ENCODE results near the gene ZNF575.

The ZNF575 gene

DNA sequence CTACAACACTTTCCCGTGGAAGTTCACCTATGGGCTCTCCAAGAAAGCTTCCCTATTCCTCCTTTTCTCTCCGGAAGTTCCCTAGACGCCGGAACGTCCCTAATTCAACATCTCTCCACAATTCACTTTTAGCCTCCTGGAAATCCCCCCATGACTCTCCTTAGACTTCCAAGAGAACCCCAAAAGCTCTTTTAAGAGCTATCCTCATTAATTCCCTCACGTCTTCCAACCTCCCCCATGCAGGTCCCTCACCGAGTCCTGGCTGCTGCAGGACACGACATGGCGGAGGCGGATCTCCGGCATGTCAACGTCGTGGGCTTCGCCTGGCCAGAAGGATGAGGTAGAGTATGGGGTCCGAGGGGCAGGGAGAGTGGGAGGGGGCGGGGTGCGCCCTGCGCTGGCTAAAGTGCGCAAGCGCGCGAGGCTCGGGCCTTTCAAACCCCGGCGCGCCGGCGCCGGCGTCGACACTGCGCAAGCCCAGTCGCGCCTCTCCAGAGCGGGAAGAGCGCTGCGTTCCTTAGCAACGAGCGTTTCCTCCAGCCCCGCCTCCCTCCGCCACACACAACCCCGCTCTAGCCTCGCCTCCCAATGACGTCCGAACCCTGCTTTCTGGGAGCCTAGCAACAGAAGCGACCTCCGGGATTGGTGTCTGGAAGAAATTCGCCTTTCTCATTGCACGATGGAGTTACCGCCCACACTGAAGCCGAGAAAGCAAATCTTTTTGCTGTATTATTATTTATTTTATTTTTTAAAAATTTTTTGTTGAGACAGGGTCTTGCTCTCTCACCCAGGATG, 42.4 kb downstream of the ZNF575 start, which contains the start of the genes PINLYP and XRCC1:
TSS of gene PINLYP (plus strand) at position 646 of the 795 bp plus-strand sequence. CDS start 1,391 bp downstream, outside the sequence.
TSS of gene XRCC1 (minus strand) at position 372 of the 795 bp plus-strand sequence. CDS start at position 303, 69 bp downstream.
- peak; percentile 99 for DNase-seq

DNA sequence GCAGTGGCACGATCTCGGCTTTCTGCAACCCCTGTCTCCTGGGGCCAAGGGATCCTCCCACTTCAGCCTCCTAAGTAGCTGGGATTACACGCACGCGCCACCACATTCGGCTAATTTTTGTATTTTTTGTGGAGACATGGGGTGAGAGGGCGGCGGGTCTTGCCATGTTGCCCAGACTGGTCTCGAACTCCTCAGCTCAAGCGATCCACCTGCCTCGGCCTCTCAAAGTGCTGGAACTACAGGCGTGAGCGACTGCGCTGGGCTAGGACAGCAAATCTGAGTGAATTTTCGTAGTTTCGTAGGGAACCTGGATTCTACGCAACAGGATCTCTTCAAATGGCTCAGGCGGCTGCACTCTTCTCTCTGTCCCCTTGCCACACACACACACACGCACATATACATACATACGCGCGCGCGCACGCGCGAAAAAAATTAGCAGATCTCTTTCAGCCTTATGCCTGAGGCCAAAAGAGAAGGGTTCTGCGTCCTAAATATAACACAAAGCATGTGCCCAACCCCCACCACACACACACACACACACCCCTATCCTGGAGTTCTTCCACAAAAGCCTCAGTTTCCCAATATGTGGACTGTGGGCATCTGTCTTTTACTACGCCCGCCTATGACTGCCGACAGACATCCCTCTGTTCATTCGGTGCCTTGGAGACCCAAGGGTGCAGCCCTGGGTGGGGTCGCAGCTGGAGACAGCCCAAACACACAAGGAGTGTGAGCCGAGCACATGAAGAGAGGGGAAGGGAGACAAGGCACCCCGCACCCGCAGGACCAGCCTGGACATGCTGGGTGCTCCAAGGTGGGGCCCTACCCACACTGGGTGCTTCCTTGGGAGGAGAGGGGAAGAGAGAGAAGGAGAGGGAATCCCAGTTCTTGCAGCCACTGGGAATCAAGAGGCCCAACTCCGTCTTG, 43.2 kb downstream of the ZNF575 start:
- DNase-seq, result no peak

DNA sequence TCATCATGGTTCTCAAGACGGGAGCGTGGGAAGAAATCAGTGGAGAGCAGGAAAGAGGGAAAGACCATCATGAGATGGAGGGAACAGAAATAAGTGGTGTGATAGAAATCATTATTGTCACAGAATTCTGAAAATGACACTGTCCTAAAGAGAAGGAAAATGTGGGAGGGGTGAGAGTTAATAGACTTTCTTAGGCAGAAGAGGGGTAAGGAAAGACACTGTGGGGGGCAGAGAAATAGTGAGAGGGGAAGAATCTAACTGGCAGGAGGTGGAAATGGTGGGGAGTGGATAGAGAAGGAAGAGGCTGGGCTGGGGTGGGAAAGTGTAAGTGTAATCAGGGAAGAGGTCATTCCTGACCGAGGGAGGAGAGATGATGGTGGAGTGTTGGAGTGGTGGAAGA, 45.8 kb downstream of the ZNF575 start:
- DNase-seq, result no peak

DNA sequence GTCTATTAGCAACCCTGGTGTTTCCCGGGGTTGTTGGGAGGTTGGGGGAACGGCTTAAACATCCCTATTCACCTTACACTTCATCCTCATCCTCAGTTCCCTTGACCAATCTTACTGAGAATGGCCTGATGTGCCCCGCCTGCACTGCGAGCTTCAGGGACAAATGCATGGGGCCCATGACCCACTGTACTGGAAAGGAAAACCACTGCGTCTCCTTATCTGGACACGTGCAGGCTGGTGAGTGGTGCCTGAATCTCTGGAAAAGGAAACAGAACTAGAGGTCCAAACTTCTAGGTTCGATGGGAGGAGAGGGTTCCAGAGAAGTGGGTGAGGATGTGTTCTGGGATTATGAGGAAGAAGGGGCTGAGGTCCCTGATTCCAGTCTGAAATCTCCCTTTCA, 48.5 kb downstream of the ZNF575 start:
- DNase-seq, result no peak

DNA sequence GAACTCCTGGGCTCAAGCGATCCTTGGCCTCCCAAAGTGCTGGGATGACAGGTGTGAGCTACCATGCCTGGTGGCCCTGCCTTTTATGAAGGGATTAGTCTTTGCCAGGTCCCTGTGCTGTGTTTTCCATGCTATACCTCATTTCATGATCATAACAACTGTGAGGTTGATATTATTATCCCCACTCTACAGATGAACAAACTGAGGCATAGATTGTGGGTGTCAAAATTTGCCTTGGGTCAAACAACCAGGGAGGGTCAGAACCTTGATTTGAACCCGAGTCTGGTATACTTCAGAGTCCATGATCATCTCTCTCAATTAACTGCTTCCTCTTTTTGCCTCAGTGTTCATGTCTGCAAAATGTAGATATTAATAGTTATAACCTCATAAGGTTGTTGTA, 49.5 kb downstream of the ZNF575 start:
- DNase-seq, result no peak

DNA sequence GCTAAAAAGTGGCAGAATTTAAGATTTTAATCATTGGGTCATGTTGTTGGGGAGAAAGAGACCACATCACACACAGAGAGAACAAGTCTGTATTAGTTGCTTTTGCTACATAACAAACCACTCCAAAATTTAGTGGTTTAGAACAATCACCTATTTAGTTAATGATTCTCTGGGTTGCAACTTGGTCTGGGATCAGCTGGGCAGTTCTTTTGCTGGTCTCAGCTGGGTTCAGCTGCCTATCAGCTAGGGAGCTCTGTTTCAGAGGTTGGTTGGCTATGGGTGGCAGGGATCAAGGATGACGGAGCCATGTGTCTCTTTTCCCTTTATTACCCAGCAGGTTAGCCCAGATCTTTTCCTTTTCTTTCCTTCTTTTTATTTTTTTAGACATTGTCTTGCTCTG, 51.5 kb downstream of the ZNF575 start:
- no peak for DNase-seq

All from EL (cell line).